ENCODE data around the gene SEMA6D.

GRCh38 chr15:47721676-47722075 lies 4.4 kb downstream of the SEMA6D start:
- TF ChIP-seq POLR2AphosphoS5 (IDR thresholded peaks at IDR 0.05; ENCODE audit: low read depth, low read length) (no peak), TAF1 (IDR thresholded peaks at IDR 0.05; ENCODE audit: low read depth, low read length) (no peak), POLR2A (IDR thresholded peaks at IDR 0.05; ENCODE audit: low read depth, low read length) (no peak)

Measured in GM12891 (cell line).